ENCODE measurements around the gene ITPRIPL2.

The ITPRIPL2 gene

DNA sequence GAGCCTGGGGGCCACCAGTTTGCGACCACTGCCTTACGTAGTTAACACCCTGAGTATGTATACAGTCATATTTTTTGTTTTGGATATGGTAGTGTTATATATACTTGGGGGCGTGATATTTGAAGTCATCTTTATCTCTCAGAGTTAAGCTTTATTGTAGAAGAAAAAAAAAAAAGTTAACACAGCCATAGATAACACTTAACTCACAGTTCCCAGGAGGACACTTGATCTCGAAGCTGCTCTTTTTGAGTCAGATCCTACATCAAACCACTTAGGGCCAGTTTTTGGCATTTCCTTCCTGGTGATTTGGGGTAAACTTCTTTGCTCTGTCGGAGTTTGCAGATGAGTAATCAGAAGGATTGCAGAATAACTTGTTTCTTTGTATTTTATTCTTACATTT lies 5.8 kb downstream of the ITPRIPL2 start:
- DNase-seq (ENCODE audit: low read depth, low spot score) = peak; percentile 36

DNA sequence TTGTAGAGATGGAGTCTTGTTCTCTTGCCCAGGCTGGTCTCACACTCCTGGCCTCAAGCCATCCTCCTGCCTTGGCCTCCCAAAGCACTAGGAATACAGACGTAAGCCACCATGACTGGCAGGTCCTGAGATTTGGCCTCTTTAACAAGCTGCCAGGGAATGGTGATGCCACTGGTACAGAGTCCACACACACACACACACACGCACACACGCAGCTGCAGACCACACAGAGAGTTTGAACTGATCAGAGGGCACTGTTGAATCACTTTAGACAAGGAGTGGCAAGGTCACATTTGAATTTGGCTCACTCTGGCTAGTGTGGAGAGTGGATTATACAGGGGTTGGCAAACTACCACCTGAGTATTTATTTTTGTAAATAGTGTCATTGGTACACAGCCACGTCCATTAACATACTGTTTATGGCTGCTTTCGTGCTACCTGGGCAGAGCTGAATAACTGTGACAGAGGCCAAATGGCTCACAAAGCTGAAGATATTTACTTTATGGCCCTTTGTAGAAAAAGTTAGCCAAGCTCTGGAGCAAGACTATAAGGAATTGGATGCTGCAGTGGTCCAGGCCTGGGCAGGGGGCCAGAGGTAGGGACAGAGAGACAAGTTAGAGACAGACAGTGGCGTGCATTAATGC lies 9.9 kb downstream of the ITPRIPL2 start:
- DNase-seq (ENCODE audit: low read depth, low spot score) = peak; percentile 29

DNA sequence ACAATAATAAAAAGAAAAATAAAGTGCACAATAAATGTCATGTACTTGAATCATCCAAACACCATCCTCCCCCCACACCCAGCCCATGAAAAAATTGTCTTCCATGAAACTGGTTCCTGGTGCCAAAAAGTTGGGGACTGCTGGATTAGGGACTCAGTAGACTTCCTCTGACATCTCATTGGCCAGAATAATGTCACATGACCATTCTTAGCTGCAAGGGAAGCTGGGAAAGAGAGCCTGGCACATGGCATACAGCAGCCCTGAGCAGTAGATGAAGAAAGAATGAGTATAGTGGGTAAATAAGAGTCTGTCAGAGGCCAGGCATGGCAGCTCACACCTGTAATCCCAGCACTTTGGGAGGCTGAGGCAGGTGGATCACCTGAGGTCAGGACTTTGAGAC lies 12.5 kb downstream of the ITPRIPL2 start:
- DNase-seq (ENCODE audit: low read depth, low spot score) = no peak

DNA sequence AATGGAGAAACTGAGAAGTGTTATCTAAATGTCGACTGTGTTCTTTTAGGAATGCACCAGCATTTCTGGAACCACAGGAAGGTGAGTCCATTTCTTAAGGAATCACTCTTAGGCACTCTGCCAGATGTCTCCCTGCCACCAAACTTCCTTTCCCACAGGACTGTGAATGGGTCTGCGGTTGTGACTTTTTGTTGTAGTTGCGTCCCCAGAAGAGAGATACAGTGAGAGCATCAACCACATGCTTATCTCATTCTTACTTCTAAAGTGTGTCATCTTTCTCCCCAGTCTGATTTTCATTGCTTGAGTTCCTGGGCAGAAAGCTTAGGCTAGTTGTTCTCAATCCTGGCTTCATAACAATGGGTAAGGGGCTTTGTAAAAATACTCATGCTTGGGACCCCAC lies 13.4 kb downstream of the ITPRIPL2 start:
- no peak for DNase-seq (ENCODE audit: low read depth, low spot score)

DNA sequence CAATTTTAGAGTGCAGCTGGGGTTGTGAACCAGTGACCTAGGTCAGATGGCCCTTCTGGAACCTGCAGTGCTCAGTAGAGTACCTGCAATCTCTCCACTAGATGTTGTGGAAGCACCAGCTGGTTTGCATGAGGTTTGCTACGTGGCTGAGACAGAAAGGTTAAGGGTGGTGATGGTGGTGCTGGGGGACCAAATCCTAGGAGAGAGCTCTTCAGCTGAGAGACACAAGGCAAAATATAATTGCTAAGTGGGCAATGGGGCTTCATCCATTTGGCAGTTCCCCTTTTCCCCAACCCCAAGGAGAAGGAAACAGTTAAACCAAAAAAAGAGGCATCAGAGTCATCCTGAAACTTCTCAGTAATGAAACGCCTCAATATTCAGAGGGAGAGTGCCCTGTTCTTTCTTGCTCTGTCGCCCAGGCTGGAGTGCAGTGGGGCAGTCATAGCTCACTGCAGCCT lies 13.9 kb downstream of the ITPRIPL2 start:
- no peak for DNase-seq (ENCODE audit: low read depth, low spot score)

DNA sequence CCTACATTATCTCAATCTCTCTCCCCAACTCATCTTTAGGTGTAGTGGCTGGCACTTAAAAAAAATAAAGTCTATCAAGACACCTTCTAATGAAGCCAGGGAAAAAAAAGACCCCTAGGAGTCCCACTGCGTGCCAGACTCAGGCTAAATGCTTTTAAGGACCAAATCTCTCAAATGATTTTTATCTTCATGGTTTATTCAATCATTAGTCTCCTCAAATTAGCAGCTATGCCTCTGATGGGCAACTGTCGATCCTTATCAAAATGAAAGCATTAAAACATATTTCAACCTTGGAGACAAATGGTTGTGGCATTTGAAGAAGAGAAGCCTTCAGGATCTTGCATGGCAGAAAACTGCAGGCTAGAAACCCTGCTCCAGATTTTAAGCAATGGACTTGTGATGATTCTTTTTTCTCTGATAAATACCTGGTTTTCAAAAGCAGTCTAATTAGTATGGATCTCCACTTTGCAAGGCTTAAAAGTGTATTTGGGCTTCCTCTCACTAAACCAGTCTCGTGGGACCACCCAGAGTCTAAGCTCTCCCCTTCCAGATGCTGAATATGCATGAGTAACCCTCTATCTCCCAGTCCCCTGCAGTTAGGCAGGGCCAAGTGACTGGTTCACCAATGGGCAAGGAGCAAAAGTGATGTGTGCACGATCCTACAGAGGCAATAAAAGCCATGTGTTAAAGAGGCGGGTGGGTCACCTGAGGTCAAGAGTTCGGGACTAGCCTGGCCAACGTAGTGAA lies 14.9 kb downstream of the ITPRIPL2 start:
- DNase-seq (ENCODE audit: low read depth, low spot score) = no peak

DNA sequence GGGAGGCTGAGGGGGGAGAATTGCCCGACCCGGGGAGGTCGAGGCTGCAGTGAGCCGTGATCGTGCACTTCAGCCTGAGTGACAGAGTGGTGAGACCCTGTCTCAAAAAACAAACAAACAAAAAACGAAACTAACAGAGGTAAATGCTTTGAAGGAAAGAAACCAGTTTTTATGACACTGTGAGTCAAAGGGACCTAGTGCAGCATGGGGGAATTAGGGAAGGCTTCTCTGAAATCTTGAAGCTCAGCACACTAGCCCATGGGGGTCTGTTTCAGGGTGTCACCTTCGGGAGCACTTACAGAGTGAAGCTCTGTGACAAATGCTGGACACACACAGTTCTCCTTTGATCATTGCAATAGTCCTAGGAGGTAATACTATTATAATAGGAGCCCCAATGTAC lies 16.6 kb downstream of the ITPRIPL2 start:
- DNase-seq (ENCODE audit: low read depth, low spot score) = no peak

DNA sequence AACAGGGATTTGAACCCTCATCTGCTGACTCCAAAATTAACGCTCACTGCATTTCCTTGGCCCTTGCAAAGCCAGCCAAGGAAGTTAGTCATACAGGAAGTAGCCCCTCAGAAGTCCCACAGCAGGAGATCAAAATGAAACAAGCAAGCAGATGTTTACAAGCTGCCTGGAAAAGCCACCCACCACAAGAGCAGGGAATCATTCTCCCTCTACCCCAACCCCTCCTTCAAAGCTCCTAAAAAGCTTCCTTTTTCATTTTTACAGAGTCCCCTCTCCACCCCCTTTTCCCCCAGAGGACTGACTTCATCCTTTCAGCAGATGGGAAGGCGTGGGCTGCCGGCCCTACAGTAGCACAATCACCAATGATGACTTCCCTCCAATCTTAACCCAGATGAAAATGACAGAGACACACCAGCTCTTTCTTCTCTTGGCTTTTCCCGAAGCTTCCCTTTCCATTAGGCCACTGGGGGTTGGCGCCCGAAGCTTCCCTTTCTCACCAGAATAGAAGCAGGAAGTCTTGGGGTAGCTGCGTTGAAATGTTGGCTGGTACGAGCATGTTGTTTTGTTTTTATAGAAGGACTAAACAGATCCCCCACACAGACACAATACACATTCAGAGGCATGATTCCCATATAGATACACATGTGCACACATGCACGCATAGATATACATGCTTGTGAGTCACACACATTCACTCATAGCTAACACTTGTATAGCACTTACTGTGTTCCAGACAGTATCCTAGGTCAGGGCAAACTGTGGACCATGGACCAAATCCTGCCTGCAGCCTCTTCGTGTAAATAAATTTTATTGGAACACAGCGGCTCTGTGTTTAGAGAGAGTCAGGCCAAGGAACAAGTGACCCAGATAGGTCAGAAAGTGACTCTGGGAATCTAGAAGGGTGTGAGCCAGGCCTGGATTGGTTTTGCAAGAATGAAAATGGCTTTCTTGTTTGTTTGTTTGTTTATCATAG lies 17.4 kb downstream of the ITPRIPL2 start:
- peak; percentile 52 for DNase-seq (ENCODE audit: low read depth, low spot score)

DNA sequence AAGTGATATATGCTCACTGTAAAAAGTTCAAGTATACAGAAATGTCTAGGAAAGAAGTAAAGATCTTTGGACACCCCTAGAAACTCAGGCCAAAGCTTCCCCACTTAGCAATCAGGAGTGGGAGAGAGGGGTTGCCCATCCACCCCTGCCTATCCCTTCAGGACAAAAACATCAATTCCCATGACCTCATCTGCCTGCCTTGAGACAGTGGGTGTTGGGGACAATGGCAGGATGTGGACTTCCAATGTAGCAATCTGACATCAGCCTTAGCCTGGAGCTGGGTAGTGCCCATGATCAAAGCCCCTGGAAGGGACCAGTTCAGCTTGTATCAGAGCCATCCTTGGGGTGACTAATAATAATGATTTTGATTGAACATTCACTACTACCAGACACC lies 18.1 kb downstream of the ITPRIPL2 start:
- DNase-seq (ENCODE audit: low read depth, low spot score) = no peak

DNA sequence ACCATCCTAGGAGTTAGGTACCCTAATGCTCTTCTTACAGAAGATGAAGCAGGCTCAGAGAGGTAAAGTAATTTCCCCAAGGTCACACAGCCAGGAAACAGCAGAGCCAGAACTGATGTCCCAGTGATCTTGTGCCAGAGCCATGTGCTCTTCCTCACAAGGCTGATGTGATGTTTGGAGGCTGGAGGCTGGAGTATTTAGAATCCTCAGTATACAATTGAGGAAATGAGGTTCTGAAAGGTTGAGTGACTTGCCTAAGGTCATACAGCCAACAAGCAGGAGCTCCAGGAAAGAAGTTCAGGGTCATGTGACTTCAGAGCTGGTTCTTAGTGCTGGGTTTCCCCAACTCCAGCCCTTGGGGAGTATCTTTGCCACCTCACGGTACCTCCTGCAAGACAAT lies 18.5 kb downstream of the ITPRIPL2 start:
- no peak for DNase-seq (ENCODE audit: low read depth, low spot score)

DNA sequence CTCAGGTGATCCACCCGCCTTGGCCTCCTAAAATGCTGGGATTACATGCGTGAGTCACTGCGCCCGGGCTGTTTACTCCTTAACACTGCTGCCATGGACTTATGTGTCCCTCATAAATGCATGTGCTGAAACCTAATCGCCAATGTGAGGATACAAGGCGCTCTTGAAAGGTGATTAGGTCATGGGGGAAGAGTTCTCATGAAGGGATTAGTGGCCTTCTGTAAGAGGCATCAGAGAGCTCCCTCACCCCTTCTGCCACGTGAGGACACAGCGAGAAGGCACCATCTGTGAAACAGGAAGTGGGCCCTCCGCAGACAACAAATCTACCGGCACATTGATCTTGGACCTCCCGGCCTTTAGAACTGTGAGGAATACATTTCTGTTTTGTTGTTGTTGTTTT lies 19.1 kb downstream of the ITPRIPL2 start:
- DNase-seq (ENCODE audit: low read depth, low spot score) = no peak

DNA sequence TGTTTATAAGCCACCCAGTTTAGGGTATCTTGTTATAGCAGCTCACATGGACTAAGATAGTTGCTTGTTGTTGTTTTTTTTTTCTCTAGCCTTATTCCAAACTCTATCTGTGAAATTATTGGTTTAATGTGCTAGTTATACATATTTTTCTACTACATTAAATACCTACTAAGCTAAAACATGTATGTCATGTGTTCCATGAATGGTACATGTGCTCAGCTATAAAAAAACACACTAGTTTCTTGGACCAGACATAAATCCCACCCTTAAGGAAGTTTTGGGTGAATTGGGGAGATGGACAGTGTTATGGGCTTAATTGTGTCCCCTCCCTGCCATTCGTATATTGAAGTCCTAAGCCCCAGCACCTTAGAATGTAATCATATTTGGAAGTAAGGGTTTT lies 19.8 kb downstream of the ITPRIPL2 start:
- no peak for DNase-seq (ENCODE audit: low read depth, low spot score)

DNA sequence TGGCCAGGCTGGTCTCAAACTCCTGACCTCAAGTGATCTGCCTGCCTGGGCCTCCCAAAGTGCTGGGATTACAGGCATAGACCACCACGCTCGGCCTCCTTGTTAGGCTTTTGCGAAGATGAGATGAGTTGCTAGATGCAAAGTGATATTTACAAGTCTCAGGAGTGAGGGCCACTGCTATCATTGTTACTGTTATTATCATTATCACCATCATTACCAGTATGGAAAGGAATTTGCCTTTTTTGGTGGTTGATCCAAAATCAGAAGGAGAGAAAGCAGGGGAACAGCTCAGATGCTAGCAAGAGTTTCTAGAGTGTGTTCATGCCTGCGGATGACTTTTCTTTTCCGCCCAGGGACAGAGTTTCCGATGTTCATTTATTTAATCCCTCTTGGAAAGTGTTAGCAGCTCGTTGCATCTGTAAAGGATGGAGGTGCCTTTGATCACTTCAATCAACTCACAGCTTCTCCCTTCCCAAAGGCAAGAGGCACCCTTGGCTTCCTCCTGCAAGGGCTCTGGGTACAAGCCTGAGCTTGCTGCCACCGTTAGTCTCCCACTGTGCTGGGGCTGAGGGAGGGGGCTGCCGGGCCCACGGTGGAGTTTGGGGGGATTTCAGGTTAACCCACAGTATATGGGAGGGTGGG lies 21.6 kb downstream of the ITPRIPL2 start:
- no peak for DNase-seq (ENCODE audit: low read depth, low spot score)

DNA sequence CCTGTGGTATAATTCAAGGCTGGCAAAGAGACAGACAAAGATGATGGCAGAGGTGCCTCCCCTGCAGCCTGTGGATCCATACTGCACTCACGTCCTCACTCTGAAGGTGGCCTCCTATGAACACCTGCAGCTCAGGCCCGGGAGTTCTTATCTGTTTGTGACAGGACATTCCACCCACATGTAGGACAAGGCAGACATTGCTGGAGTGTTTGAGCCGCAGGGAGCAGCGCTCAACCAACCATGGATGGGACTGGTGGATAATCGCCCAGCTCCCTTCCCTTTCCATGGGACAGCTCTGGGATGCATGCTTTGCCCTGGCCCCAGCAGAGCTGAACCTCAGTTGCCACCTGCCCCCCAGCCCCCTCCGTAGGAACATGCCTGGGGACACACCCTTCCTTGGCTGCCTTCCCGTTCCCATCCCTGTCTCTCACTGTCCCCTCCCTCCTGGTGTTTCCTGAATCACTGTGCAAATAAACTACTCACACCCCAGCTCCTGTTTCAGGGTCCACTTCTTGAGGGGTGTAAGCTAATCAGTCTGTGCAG lies 22.2 kb downstream of the ITPRIPL2 start:
- no peak for DNase-seq (ENCODE audit: low read depth, low spot score)

DNA sequence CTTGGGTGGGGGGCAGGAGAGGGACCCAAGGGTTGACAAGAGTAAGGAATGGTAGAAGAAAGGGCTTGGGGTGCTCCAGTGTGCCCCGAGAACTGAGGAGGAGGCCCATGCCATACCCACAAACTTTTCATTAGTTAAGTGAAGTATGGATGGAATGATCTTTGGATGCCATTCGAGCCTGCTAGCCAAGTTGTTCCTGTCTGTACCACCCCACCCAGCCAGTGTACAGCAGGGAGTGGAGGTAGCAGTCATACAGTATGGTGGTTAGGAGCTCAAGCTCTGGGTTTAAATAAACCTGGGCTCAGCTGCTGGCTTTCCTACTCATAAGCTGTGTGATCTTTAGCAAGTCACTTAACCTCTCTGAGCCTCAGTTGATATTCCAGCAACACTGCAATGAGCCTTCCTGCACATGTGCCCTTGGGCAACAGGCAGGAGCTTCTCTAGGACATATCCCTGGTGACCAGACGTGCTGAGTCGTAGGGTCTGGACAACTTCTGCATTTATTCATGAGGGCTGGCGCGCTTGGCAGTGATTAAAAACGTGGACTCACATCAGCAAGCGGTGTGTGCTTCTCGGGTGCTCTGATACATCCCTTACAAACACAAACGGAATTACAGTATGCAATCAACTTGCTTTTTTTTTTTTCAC lies 22.9 kb downstream of the ITPRIPL2 start:
- DNase-seq (ENCODE audit: low read depth, low spot score) = no peak

DNA sequence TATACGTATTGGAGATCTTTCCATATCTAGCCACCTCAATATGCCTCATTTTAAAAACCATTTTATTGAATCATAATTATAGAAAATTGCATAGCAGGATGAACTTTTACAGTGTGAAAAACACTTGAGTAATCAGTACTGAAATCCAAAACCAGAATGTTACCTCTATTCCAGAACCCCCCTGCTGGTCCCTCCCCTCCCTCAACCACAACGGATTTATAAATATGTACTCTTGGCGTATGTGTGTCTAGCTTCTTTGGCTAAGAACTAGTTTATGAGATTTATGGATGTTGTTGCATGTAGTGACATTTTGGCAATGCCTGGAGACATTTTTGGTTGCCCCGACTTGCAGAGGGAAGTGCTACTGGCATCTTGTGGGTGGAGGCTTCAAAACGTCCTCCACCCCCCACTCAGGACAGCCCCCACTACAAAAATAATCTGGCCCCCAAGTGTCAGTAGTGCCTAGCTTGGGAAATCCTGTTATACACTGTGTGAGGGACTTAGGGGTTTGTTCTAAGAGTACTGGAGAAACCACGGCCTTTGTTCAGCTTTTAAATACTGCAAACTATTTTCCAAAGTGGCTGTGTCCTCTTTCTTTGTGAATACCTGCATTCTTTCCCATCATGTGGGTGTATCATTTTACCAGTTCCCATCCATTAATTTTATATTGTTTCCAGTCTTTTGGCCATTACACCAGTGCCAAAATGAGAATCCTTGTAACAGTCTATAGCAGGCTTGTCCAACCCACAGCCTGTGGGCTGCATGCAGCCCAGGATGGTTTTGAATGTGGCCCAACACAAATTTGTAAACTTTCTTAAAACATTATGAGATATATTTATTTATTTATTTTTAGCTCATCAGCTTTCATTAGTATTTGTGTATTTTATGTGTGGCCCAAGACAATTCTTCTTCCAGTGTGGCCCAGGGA lies 23.7 kb downstream of the ITPRIPL2 start:
- DNase-seq (ENCODE audit: low read depth, low spot score) = peak; percentile 16

DNA sequence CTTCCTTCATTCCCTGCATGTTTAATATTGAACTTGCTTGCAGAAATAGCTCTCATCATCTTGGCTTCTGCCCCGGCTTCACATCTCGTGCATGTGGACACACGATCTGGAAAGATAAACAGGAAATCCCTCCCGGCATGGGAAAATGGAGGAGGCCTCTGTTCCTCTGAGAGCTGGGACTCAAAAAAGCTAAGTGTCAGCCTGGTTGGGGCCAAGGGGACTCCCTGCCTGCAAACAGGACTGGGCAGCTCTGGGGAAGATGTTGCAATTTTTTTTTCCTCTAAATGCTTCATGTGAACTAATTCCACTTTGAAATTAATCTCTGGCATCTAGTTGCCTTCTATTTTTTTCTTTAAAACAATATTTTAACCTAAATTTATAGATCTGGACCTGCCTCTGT lies 24.8 kb downstream of the ITPRIPL2 start:
- no peak for DNase-seq (ENCODE audit: low read depth, low spot score)

DNA sequence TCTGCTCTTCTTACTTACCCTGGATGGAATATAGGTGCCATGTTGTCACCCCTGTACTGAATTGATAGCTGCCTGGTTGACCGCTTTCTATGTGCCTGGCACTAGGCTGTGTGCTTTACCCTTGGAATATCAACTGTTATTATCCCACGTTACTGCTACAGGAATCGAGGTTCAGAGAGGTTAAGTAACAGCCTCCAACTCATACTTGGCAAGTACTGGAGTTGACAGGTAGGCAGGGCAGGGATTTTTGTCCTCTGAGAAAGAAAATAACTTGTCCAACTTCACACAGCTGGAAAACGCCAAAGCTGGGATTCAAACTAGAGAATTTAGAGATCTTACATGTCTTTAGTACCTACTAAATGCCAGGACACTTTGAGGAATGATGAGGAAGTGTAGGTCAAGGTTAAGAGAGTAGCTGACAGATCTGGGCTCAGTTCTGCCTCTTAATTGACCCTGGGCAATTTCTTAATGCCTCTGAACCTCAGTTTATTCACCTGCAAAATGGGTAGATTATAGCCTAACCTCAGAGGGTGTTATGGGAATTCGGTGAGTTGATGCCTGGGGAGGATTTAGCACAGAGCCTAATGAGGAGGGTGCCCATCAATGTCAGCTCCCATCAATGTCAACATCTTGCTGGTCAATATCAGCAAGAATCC lies 25.8 kb downstream of the ITPRIPL2 start:
- DNase-seq (ENCODE audit: low read depth, low spot score) = no peak

DNA sequence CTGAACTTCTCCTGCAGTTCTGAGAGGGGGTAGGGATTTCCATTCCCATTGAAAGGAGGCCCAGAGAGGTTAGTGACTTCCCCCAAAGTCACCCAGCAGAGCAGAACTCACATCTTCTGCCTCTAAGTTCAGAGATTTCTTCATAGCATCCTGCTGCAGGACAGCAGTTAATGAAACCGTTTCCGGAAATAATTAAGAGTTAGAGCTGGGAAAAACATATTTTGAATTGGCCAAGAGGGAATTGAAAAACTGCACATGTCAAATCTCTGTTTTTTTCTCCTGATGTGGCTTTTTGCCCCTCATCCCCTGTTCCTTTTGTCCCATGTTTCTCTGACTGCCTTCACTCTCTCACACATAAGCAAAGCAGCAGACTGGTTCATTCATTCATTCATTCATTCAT lies 26.6 kb downstream of the ITPRIPL2 start:
- no peak for DNase-seq (ENCODE audit: low read depth, low spot score)

Measured in astrocyte of the hippocampus (primary cell).